Placental epithelial cell (primary cell): ENCODE results near the gene FAT3. TPM values are rescaled to one million over a fixed set of nuclear protein-coding genes. Genes with fewer than 3 reads are reported as not detected.

Source experiments
- total RNA-seq: library from RNA; depleted of rRNA; stranded (reverse); fragments of >200 nt; gene quantifications from 2 replicates; pipeline ENCODE4 v1.2.3, GENCODE V29; 2012

The FAT3 gene
- under 0.01 and 0.11 TPM in 2 replicates for total RNA-seq

DNA sequence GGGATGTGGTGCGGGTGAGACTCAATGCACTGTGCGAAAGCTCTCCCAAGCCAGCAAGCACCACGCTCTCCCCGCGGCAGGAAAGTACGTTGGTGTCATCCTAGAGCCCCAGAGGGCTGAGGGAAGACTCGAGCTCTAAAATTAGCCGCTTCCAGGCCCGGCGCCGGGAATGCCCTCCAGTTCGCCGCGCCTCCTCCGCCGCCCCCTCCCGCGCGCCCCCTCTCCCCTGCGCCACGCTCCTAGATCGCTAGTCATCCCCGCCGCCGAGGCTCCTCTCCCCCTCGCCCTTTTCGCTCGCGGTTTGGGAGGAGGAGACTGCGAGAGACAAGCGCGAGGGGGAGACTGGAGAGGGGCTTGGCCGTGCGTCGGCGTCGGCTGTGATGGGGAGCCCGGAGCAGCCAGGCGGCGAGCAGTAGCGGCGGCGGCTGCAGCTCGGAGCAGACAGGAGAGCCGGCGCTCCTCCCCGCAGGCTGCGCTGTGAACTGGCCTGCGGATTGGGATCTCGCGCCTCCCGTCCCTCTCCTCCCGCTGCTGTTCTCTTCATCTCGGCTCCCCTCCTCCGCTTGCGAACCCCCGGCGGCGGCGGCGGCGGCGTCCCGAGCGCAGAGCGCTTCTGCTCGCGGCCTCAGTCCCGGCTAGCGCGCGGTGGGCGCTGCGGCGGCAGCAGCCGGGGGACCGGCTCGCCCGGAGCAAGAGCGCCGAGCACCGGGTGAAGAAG, at the start of gene FAT3:
Gene FAT3, plus strand, starts transcription at position 412 of the 718 bp plus-strand sequence. CDS start 127,295 bp downstream, outside the sequence.

